CD4-positive, alpha-beta memory T cell (primary cell): ENCODE data around the gene ZNF396. TPM values are rescaled to one million over a fixed set of nuclear protein-coding genes. Genes with fewer than 3 reads are reported as not detected.

Experiments
- CTCF ChIA-PET: fragments of 350-600 bp; sonication (Branson Sonifier 250); formaldehyde crosslinking; loops from one replicate; lab custom pipeline; 2021; ENCODE audit warnings: inconsistent platforms; ENCODE audit not compliant: partially characterized antibody; lab: Charles Lee
- POLR2A ChIA-PET: fragments of 350-600 bp; sonication (Branson Sonifier 250); formaldehyde crosslinking; loops from one replicate; lab custom pipeline; 2021; ENCODE audit not compliant: partially characterized antibody; lab: Charles Lee
- DNase-seq, 5 donors: peaks; one replicate each; pipeline versions ENCODE4 v3.0.0 to v3.0.0-alpha.2; 2020 to 2022; ENCODE audit warnings: mixed read lengths in 1 of 5
- H3K27ac ChIP-seq: one replicate; pipeline ENCODE4 v1.7.0; 2013; ENCODE audit warnings: low read depth, low read length
- H3K27me3 ChIP-seq: 2 replicates; pipeline ENCODE4 v1.7.0; 2013; ENCODE audit warnings: mild to moderate bottlenecking, low read length, moderate library complexity; ENCODE audit not compliant: insufficient read depth
- H3K36me3 ChIP-seq: 2 replicates; pipeline ENCODE4 v1.7.0; 2013; ENCODE audit warnings: mild to moderate bottlenecking, low read length, moderate library complexity; ENCODE audit not compliant: insufficient read depth
- H3K4me1 ChIP-seq: 2 replicates; pipeline ENCODE4 v1.7.0; 2013; ENCODE audit warnings: mild to moderate bottlenecking, low read length, moderate library complexity; ENCODE audit not compliant: insufficient read depth
- H3K4me3 ChIP-seq, 2 donors: one replicate each; pipeline ENCODE4 v1.7.0; 2013; ENCODE audit warnings: low read length in 2 of 2, mild to moderate bottlenecking in 1 of 2
- H3K9me3 ChIP-seq, 2 donors: one replicate each; pipeline ENCODE4 v1.7.0; 2013; ENCODE audit warnings: low read length in 2 of 2, control low read depth in 1 of 2; ENCODE audit not compliant: control insufficient read depth in 1 of 2
- H3K27ac Mint-ChIP-seq, 7 donors: one replicate each; pipeline ENCODE4 v1.8.0; 2020 to 2021; ENCODE audit warnings: mixed read lengths in 7 of 7, mild to moderate bottlenecking in 6 of 7, inconsistent platforms in 3 of 7, moderate library complexity in 3 of 7
- H3K27me3 Mint-ChIP-seq, 2 donors: one replicate each; pipeline ENCODE4 v1.8.0; 2020 to 2021; ENCODE audit warnings: mixed read lengths in 2 of 2
- H3K36me3 Mint-ChIP-seq, 2 donors: one replicate each; pipeline ENCODE4 v1.8.0; 2020 to 2021; ENCODE audit warnings: mixed read lengths in 2 of 2, inconsistent platforms in 1 of 2, mild to moderate bottlenecking in 1 of 2
- H3K4me1 Mint-ChIP-seq, 4 donors: one replicate each; pipeline ENCODE4 v1.8.0; 2020 to 2021; ENCODE audit warnings: mixed read lengths in 4 of 4, mild to moderate bottlenecking in 1 of 4
- H3K4me3 Mint-ChIP-seq, 8 donors: one replicate each; pipeline ENCODE4 v1.8.0; 2020 to 2021; ENCODE audit warnings: mixed read lengths in 8 of 8, mild to moderate bottlenecking in 7 of 8, moderate library complexity in 6 of 8, inconsistent platforms in 3 of 8
- H3K9me3 Mint-ChIP-seq, 8 donors: one replicate each; pipeline ENCODE4 v1.8.0; 2020 to 2021; ENCODE audit warnings: mixed read lengths in 8 of 8, mild to moderate bottlenecking in 5 of 8, inconsistent platforms in 3 of 8, moderate library complexity in 1 of 8
- intact Hi-C: fragments of 100-400 bp; cut with micrococcal nuclease; formaldehyde crosslinking; loops from one replicate; pipeline ENCODE4 v1.15.1; 2023
- polyA plus RNA-seq, 2 donors: library from polyadenylated mRNA; unstranded; fragments of 300-500 nt; fragmentation: Illumina TruSeq; gene quantifications; one replicate each; pipeline ENCODE4 v1.2.3, GENCODE V29; 2021
- total RNA-seq, 2 experiments: library from RNA; stranded (reverse); gene quantifications; one replicate each; pipeline ENCODE4 v1.2.3, GENCODE V29; 2021

ZNF396 gene
- total and polyA plus RNA-seq, 4 experiments from 2014 or later: 1.1 to 7.3 (median 3.5) TPM

DNA sequence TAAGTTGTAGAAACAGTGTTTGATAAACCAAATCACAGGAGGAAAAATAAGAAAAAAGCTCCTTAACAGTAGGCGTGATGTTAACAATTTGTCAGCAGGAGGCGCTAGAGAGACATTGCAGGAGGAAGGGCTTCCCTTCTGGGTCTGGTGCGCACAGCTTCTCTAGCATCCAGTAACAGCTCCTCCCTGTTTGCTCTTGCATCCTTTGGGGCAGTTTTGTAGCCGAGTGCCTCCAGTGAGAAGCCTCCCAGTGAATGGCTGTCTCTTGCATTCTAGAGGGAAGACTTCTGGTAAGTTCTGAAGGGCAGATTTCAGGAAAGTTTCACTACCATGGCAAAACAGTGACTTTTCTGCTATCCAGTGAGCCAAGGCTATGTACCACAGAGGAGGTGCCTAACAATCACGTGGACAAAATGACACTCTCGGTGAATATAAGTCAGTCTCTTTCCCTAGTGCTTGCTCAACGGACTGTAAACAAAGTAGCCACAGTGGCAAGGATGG, 9.5 kb upstream of the ZNF396 start:
- intact Hi-C loops: loop anchor here (1.0 to 2.0 kb wide), 3 partner anchors 9 to 360 kb away; partner anchors contain the start of gene ZNF396
- Mint-ChIP-seq H3K4me3 (peak overlapping the region in 2 of 8 donors; percentile 29 to 65), H3K27me3 (peaks cover 8 to 25% of the 10 kb centered on the region in 2 donors), H3K4me1 (peaks cover 0 to 4% (median 2%) of the 10 kb centered on the region in 4 donors), H3K27ac (peak overlapping the region in 2 of 7 donors; percentile 6 to 32), H3K9me3 (peaks cover 0 to 2% (median 0%) of the 10 kb centered on the region in 8 donors), H3K36me3 (no peaks in the 10 kb centered on the region)
- Histone ChIP-seq H3K9me3 (no peaks in the 10 kb centered on the region), H3K27me3 (peaks cover 5% of the 10 kb centered on the region), H3K4me3 (no peak overlapping the region), H3K27ac (no peak overlapping the region), H3K4me1 (peaks cover 5% of the 10 kb centered on the region), H3K36me3 (no peaks in the 10 kb centered on the region)
- POLR2A ChIA-PET: interaction anchor here (0.8 to 1.5 kb wide), 2 partner anchors 42 to 146 kb away, joined by 3 to 5 read pairs; partner anchors contain the start of gene ZNF24
- CTCF ChIA-PET: interaction anchor here (0.6 to 5.9 kb wide), 38 partner anchors 8 to 584 kb away, joined by 3 to 50 read pairs (median 5); partner anchors contain the start of genes ZNF24 and ZNF396
- DNase-seq: peak; percentile 69 to 73 (median 73)

DNA sequence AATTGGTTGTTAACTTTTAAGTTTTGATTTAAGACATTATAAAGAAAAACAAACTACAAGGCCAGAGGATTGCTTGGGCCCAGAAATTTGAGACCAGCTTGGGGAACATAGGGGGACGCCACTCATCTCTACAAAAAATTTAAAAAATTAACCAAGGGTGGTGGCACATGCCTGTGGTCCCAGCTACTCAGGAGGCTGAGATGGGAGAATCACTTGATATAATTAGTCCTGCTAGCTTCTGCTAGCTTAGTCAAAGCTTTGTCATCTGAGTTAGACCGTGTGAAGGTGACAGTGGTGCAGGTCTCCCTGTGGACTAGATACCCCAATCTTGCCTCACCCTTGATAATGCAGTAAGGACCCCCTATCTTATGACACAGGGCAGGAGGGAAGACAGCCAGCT, 6.0 kb upstream of the ZNF396 start:
- DNase-seq: no peak
- intact Hi-C loops: no loop called here
- Histone ChIP-seq H3K9me3 (no peaks in the 10 kb centered on the region), H3K4me3 (no peak overlapping the region), H3K4me1 (peaks cover 5% of the 10 kb centered on the region), H3K27ac (no peak overlapping the region), H3K36me3 (no peaks in the 10 kb centered on the region), H3K27me3 (peaks cover 3% of the 10 kb centered on the region)
- Mint-ChIP-seq H3K27me3 (peaks cover 6 to 11% of the 10 kb centered on the region in 2 donors), H3K4me1 (peaks cover 0 to 4% (median 2%) of the 10 kb centered on the region in 4 donors), H3K9me3 (peaks cover 0 to 2% (median 0%) of the 10 kb centered on the region in 8 donors), H3K27ac (no peak overlapping the region), H3K4me3 (no peak overlapping the region), H3K36me3 (no peaks in the 10 kb centered on the region)
- ChIA-PET POLR2A (no interaction called here), CTCF (interaction anchor here (0.9 to 5.9 kb wide), 4 partner anchors 10 to 151 kb away, joined by 3 to 50 read pairs (median 4); no protein-coding TSS in a partner anchor)

DNA sequence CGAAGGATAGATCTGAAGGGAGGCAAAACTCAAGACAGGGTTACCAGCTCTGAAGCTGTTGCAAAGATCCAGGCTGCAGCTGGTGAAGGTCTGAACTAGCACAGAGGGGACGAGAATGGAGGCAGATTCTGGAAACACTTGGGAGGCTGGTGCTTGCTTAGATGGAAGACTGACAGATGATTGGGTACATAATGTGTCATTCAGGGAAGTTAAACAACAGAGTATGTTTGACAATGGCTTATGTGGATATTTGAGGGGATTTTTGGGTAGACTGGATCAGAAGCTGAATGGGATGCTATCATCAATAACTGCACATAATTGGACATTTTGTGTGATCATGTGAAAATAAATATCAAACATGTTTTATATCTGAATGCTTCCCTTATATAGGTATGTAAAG, 2.3 kb upstream of the ZNF396 start:
- Mint-ChIP-seq H3K36me3 (no peaks in the 10 kb centered on the region), H3K4me1 (peaks cover 0 to 12% (median 2%) of the 10 kb centered on the region in 4 donors), H3K27me3 (peaks cover 0 to 6% of the 10 kb centered on the region in 2 donors), H3K4me3 (peak overlapping the region in 1 of 8 donors; percentile 60), H3K9me3 (peaks cover 0 to 2% (median 0%) of the 10 kb centered on the region in 8 donors), H3K27ac (no peak overlapping the region)
- no peaks in the 10 kb centered on the region for H3K27me3 ChIP-seq
- POLR2A ChIA-PET: no interaction called here
- no peak overlapping the region for H3K4me3 ChIP-seq
- no peaks in the 10 kb centered on the region for H3K36me3 ChIP-seq
- intact Hi-C loops: no loop called here
- no peak for DNase-seq
- no peaks in the 10 kb centered on the region for H3K9me3 ChIP-seq
- H3K4me1 ChIP-seq: peaks cover 7% of the 10 kb centered on the region
- H3K27ac ChIP-seq: no peak overlapping the region
- CTCF ChIA-PET: no interaction called here

DNA sequence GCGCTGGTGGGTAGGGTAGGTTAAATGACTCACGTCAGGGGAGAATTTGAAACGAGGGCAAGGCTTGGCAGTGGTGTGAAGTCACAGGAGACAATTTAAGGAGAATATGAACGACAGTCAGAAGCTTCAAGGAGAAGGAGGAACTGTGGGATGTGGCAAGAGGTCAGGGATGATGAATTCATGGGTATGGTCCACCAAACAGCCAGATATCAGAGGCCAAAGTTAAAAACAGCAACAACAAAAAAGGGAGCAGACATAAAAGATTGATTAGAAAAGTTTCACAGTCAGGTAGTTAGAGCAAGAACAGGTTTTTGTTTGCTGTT, 1.4 kb upstream of the ZNF396 start:
- Histone ChIP-seq H3K4me1 (peaks cover 7% of the 10 kb centered on the region), H3K4me3 (no peak overlapping the region), H3K9me3 (no peaks in the 10 kb centered on the region), H3K27ac (no peak overlapping the region), H3K27me3 (no peaks in the 10 kb centered on the region), H3K36me3 (no peaks in the 10 kb centered on the region)
- no peak overlapping the region for H3K27ac Mint-ChIP-seq
- intact Hi-C loops: no loop called here
- H3K27me3 Mint-ChIP-seq: peaks cover 0 to 1% of the 10 kb centered on the region in 2 donors
- no peak for DNase-seq
- H3K9me3 Mint-ChIP-seq: peaks cover 0 to 2% (median 0%) of the 10 kb centered on the region in 8 donors
- peak overlapping the region in 5 of 8 donors; percentile 1 to 63 (median 6) for H3K4me3 Mint-ChIP-seq
- peaks cover 1 to 3% of the 10 kb centered on the region in 2 donors for H3K36me3 Mint-ChIP-seq
- peaks cover 0 to 12% (median 2%) of the 10 kb centered on the region in 4 donors for H3K4me1 Mint-ChIP-seq
- POLR2A ChIA-PET: no interaction called here
- CTCF ChIA-PET: no interaction called here

- POLR2A ChIA-PET: interaction anchor here (0.7 to 1.1 kb wide), 3 partner anchors 89 to 120 kb away, joined by 3 to 7 read pairs (median 3); partner anchors contain the start of gene INO80C
- Mint-ChIP-seq H3K4me3 (peak overlapping the region; percentile 79 to 86 (median 84)), H3K36me3 (peaks cover 1 to 5% of the 10 kb centered on the region in 2 donors), H3K27me3 (peaks cover 0 to 1% of the 10 kb centered on the region in 2 donors), H3K9me3 (peaks cover 0 to 2% (median 0%) of the 10 kb centered on the region in 8 donors), H3K27ac (peak overlapping the region in 4 of 7 donors; percentile 50 to 86 (median 79)), H3K4me1 (peaks cover 0 to 12% (median 2%) of the 10 kb centered on the region in 4 donors)
- CTCF ChIA-PET: no interaction called here
- H3K9me3 ChIP-seq: no peaks in the 10 kb centered on the region
- no peak overlapping the region for H3K27ac ChIP-seq
- H3K4me1 ChIP-seq: peaks cover 7% of the 10 kb centered on the region
- no peaks in the 10 kb centered on the region for H3K27me3 ChIP-seq
- no peak for DNase-seq
- H3K36me3 ChIP-seq: no peaks in the 10 kb centered on the region
- H3K4me3 ChIP-seq: no peak overlapping the region
- intact Hi-C loops: loop anchor here (1.0 to 2.0 kb wide), 3 partner anchors 8 to 595 kb away; partner anchors contain the start of genes RMP24 and ZNF24
Observed at GRCh38 chr18:35377875-35378573, 887 bp upstream of the ZNF396 start.

DNA sequence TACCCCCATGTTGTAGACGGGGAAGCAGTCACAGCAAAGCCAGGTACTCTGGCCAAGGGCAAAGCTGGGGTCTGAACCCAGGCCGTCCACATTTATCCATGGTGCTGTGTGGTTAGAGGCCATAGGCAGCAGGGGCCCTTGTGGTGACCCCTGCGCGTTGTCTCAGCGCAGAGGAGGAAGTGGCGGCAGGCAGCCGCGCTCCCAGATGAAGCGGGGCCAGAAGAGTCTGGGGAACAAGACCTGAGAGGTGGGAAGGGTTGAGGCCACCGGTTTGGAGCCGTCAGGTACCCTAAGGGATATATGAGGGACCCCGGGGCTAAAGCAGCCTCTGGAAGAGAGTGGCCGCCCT, 770 bp downstream of the ZNF396 start:
- peak in 3 of 5 donors; percentile 6 to 18 (median 14) for DNase-seq
- POLR2A ChIA-PET: no interaction called here

GRCh38 chr18:35374708-35375107, 2.4 kb downstream of the ZNF396 start:
- no peak for DNase-seq
- ChIA-PET CTCF (interaction anchor here (0.7 to 4.4 kb wide), 2 partner anchors 11 to 143 kb away, joined by 3 to 26 read pairs; no protein-coding TSS in a partner anchor), POLR2A (no interaction called here)
- H3K27ac Mint-ChIP-seq: peak overlapping the region in 1 of 7 donors; percentile 43
- H3K4me3 Mint-ChIP-seq: peak overlapping the region in 1 of 8 donors; percentile 70
- Histone ChIP-seq H3K4me1 (peaks cover 7% of the 10 kb centered on the region), H3K27ac (no peak overlapping the region), H3K27me3 (no peaks in the 10 kb centered on the region), H3K9me3 (no peaks in the 10 kb centered on the region), H3K4me3 (no peak overlapping the region), H3K36me3 (no peaks in the 10 kb centered on the region)
- intact Hi-C loops: no loop called here
- peaks cover 0 to 12% (median 2%) of the 10 kb centered on the region in 4 donors for H3K4me1 Mint-ChIP-seq
- H3K9me3 Mint-ChIP-seq: no peaks in the 10 kb centered on the region
- H3K27me3 Mint-ChIP-seq: no peaks in the 10 kb centered on the region
- H3K36me3 Mint-ChIP-seq: peaks cover 1 to 5% of the 10 kb centered on the region in 2 donors

More for the DNA sequence above, 770 bp downstream of the ZNF396 start:
- H3K27ac ChIP-seq: peak overlapping the region; percentile 34
- Mint-ChIP-seq H3K27me3 (peaks cover 0 to 1% of the 10 kb centered on the region in 2 donors), H3K27ac (peak overlapping the region in 6 of 7 donors; percentile 55 to 91 (median 86)), H3K4me1 (peaks cover 0 to 12% (median 2%) of the 10 kb centered on the region in 4 donors), H3K36me3 (peaks cover 1 to 5% of the 10 kb centered on the region in 2 donors), H3K4me3 (peak overlapping the region; percentile 82 to 92 (median 88)), H3K9me3 (no peaks in the 10 kb centered on the region)
- intact Hi-C loops: loop anchor here (1.0 to 2.0 kb wide), 2 partner anchors 86 to 596 kb away; partner anchors contain the start of genes RMP24 and ZSCAN30
- no peaks in the 10 kb centered on the region for H3K36me3 ChIP-seq
- H3K4me1 ChIP-seq: peaks cover 7% of the 10 kb centered on the region
- CTCF ChIA-PET: no interaction called here
- no peaks in the 10 kb centered on the region for H3K9me3 ChIP-seq
- H3K27me3 ChIP-seq: no peaks in the 10 kb centered on the region
- peak overlapping the region; percentile 44 to 70 for H3K4me3 ChIP-seq
